Left ventricle myocardium inferior (tissue), 1 donor: Measurements from ENCODE around the gene RNF14. TPM values are rescaled to one million over a fixed set of nuclear protein-coding genes. Genes with fewer than 3 reads are reported as not detected.
A peak's percentile ranks its signal among the peaks of the same experiment; 100 is the strongest.

Experiments used
- DNase-seq: peaks from one replicate; pipeline ENCODE4 v3.0.0-alpha.2; 2020
- H3K27ac ChIP-seq: fragments of 200-600 bp; replicated peaks from 2 replicates; pipeline ENCODE4 v1.8.0; 2021
- H3K27me3 ChIP-seq: fragments of 200-600 bp; 2 replicates; pipeline ENCODE4 v1.8.0; 2021; ENCODE audit warnings: low read depth
- H3K36me3 ChIP-seq: fragments of 200-600 bp; 2 replicates; pipeline ENCODE4 v1.8.0; 2021
- H3K4me1 ChIP-seq: fragments of 200-600 bp; 2 replicates; pipeline ENCODE4 v1.8.0; 2021
- H3K4me3 ChIP-seq: fragments of 200-600 bp; 2 replicates; pipeline ENCODE4 v1.8.0; 2021; ENCODE audit warnings: mild to moderate bottlenecking, moderate library complexity
- H3K9me3 ChIP-seq: fragments of 200-600 bp; replicated peaks from 2 replicates; pipeline ENCODE4 v1.8.0; 2021
- intact Hi-C: fragments of 100-400 bp; cut with micrococcal nuclease; formaldehyde crosslinking; loops from one replicate; pipeline ENCODE4 v1.11.0; 2022
- total RNA-seq: library from RNA; stranded (reverse); fragmentation: NEBNext Ultra II Directional; extraction: Animal tissue kit (Norgen Biotek cat#: 25700); gene quantifications from one replicate; pipeline ENCODE4 v1.2.1, GENCODE V29; 2021
- TF ChIP-seq, protein P1 (sequence below): fragments of 200-600 bp; IDR thresholded peaks from 2 replicates; pipeline ENCODE4 v1.8.0; 2021; ENCODE audit warnings: antibody characterized with exemption, mild to moderate bottlenecking, borderline replicate concordance
- donor health status: DM: no; HTN: yes; CAD: no; lungs with severe emphysema.

Gene RNF14
- total RNA-seq, 1 donor from 2014 or later, result 120 TPM

DNA sequence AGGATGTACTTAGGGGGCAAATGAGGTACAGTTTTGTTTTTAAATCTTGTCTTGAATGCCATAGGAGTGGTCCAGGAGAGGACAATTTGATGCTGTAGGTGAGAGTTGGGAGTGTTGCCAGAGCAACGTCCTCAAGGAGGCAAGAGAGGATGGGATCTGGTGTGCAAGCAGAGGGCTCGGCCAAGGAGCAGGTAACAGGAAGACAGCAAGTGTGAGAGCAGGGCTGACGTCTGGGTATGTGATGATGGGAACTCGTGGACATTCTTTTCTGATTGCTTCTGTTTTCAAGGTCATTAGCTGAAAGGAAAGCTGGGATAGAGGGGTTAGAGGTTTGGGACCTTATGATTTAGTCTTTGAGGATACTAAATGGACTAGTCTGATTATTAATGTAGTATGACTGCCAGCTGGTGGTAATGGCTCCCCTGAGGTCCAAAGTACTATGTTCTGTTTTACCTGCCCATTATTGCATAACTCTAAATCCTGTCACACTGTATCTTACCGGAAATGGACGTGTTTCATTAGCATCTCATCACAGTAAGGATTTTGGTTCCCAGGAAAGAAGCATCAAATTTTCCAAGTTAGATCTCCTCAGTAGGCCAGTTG, 28.6 kb downstream of the RNF14 start:
- H3K4me3 ChIP-seq, result no peak overlapping the region
- intact Hi-C loops, result no loop called here
- no peaks in the 10 kb centered on the region for H3K9me3 ChIP-seq
- DNase-seq, result no peak
- peaks cover 11% of the 10 kb centered on the region for H3K4me1 ChIP-seq
- TF ChIP-seq, protein P1, sequence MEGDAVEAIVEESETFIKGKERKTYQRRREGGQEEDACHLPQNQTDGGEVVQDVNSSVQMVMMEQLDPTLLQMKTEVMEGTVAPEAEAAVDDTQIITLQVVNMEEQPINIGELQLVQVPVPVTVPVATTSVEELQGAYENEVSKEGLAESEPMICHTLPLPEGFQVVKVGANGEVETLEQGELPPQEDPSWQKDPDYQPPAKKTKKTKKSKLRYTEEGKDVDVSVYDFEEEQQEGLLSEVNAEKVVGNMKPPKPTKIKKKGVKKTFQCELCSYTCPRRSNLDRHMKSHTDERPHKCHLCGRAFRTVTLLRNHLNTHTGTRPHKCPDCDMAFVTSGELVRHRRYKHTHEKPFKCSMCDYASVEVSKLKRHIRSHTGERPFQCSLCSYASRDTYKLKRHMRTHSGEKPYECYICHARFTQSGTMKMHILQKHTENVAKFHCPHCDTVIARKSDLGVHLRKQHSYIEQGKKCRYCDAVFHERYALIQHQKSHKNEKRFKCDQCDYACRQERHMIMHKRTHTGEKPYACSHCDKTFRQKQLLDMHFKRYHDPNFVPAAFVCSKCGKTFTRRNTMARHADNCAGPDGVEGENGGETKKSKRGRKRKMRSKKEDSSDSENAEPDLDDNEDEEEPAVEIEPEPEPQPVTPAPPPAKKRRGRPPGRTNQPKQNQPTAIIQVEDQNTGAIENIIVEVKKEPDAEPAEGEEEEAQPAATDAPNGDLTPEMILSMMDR, result no peak
- H3K27ac ChIP-seq, result no peak overlapping the region
- H3K27me3 ChIP-seq, result no peaks in the 10 kb centered on the region
- H3K36me3 ChIP-seq, result peaks cover 61% of the 10 kb centered on the region

DNA sequence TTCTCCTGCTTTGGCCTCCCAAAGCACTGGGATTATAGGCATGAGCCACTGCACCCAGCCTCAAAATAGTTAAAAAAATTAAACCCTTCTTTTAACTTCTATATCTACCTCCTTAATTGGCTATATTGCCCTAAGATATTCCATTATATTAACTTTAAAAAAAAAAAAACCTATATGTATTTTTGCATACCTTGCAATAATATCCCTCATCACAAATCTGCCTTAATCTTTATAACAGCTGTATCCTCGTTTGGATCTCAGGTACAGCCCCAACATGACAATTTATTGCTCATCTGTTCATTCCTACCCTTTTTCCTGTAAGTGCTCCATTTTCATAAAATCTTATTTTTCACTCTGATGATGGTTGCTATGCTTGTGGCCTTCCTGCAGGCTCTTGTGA, 31.3 kb downstream of the RNF14 start:
- Histone ChIP-seq H3K27me3 (no peaks in the 10 kb centered on the region), H3K27ac (no peak overlapping the region), H3K4me1 (no peaks in the 10 kb centered on the region), H3K9me3 (no peaks in the 10 kb centered on the region), H3K4me3 (no peak overlapping the region), H3K36me3 (peaks cover 56% of the 10 kb centered on the region)
- intact Hi-C loops, result loop anchor here (10.0 kb wide), 1 partner anchor 705 kb away; no protein-coding TSS in a partner anchor
- DNase-seq, result no peak
- TF ChIP-seq, protein P1, result no peak

DNA sequence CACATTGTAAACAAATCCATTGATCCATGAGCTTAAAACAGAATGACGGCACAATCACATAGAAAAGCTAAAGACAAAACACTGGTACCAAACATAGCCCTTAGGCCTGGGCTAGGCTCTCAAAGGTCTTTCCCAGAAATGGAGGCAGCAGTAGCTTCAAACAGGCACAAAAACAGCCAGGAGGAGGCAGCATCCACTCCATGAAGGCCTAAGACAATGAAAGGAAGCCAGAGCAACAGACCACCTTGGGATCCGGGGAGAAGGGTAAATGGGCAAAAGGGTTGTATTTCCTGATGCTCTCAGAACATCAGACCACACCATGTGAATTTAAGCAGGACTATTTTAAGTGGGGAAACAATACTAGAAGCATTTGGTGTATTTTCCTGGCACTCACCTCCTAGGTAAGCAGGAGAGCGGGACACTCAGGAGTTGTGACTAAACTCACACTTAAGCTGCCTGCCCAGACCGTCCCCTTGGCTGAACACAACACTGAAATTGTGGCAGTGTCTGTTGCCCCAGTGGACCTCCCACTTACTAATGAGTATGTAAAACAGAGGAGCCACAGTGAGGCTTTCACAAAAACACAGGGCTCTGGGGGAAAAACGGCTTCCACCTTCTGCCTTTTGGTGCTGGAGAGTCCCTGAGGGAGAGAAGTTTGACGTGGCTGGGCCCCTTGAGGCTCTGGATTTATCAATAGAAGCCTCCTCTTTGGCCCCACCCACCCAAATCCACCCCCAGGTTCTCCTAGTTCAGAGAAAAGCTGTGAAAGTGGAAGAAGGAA, 32.0 kb downstream of the RNF14 start:
- H3K36me3 ChIP-seq, result peaks cover 57% of the 10 kb centered on the region
- H3K4me1 ChIP-seq, result no peaks in the 10 kb centered on the region
- H3K27ac ChIP-seq, result peak overlapping the region; percentile 3
- DNase-seq, result no peak
- TF ChIP-seq, protein P1, result peak; percentile 39
- H3K9me3 ChIP-seq, result no peaks in the 10 kb centered on the region
- no peaks in the 10 kb centered on the region for H3K27me3 ChIP-seq
- intact Hi-C loops, result loop anchor here (10.0 kb wide), 1 partner anchor 704 kb away; no protein-coding TSS in a partner anchor
- H3K4me3 ChIP-seq, result no peak overlapping the region

DNA sequence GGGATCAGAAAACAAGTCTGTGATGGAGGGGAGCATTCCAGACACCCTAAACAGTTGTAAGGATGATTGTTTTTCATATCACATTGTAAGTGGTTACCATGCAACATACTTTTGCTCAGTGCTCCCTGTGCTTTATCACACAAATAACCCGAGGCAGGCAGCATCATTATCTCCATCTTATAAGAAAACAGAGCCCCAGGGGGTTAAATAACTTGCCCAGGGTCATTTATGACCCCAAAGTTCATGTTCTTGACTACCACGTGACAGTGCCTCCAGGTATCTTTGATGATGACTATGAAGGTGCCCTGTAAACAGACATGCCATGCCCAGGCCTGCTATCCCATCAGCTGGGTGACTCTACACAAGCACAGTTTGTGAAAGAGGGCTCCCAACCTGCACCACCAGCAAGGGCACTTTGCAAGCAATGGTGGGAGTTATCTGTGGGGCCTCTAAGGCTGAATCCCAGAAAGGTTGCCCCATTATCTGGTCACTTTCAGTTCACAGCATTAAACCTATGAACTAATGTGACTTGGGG, 34.4 kb downstream of the RNF14 start:
- Histone ChIP-seq H3K27me3 (no peaks in the 10 kb centered on the region), H3K4me1 (no peaks in the 10 kb centered on the region), H3K4me3 (no peak overlapping the region), H3K27ac (no peak overlapping the region), H3K36me3 (peaks cover 68% of the 10 kb centered on the region), H3K9me3 (no peaks in the 10 kb centered on the region)
- DNase-seq, result no peak
- TF ChIP-seq, protein P1, result no peak
- intact Hi-C loops, result loop anchor here (10.0 kb wide), 1 partner anchor 701 kb away; no protein-coding TSS in a partner anchor

DNA sequence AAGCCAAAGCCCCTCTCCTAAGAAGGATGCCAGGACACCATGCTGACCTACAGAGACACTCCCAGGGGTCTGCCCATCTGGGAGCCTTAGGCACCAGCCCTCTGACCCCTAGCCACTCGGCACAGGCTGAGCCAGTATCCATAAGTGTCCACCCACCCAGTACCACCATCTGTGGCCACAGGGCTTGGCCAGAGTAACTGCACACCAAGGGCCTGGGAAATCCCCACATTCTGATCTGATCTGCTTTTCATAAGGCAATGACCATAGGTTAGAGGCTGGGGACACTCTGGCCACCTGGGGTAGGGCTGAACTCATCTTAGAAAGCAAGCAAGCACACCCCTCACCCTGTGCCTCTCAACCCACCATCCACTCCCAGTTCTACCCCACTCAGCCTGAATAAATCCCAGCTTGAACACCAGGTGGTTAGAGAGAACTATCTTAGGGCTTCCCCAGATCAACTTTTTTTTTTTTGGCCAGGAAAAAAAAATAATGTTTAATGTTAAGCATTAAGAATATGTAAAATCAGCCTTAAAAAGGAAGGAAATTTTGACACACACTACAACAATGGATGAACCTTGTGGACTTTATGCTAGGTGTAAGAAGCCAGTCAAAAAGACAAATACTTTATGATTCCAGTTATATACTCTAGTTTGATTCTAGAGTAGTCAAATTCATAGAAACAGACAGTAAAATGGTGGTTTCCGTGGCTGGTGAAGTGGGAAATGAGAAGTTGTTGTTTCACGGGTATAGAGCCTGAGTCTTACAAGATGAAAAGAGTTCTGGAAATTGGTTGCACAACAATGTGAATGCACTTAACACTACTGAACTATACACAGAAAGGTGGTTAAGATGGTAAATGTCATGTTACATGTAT, 37.7 kb downstream of the RNF14 start:
- DNase-seq, result no peak
- intact Hi-C loops, result loop anchor here (10.0 kb wide), 1 partner anchor 698 kb away; no protein-coding TSS in a partner anchor
- H3K27me3 ChIP-seq, result no peaks in the 10 kb centered on the region
- TF ChIP-seq, protein P1, result no peak
- peaks cover under 1% of the 10 kb centered on the region for H3K4me1 ChIP-seq
- no peaks in the 10 kb centered on the region for H3K9me3 ChIP-seq
- H3K36me3 ChIP-seq, result peaks cover 62% of the 10 kb centered on the region
- no peak overlapping the region for H3K4me3 ChIP-seq
- no peak overlapping the region for H3K27ac ChIP-seq
